Glomerular visceral epithelial cell (primary cell): ENCODE measurements around the gene FBXL13.
"Not testable (repeated sequence)": the region's sequence is repeated elsewhere in the genome, so short reads cannot be mapped to it uniquely, and the experiment has no call there.

ENCODE experiments used
- DNase-seq: peaks from one replicate; pipeline ENCODE4 v3.0.0-alpha.2; 2016; ENCODE audit errors: extremely low spot score

FBXL13 gene

GRCh38 chr7:102819151-102819550 lies 255.4 kb downstream of the FBXL13 start:
- no peak for DNase-seq

DNA sequence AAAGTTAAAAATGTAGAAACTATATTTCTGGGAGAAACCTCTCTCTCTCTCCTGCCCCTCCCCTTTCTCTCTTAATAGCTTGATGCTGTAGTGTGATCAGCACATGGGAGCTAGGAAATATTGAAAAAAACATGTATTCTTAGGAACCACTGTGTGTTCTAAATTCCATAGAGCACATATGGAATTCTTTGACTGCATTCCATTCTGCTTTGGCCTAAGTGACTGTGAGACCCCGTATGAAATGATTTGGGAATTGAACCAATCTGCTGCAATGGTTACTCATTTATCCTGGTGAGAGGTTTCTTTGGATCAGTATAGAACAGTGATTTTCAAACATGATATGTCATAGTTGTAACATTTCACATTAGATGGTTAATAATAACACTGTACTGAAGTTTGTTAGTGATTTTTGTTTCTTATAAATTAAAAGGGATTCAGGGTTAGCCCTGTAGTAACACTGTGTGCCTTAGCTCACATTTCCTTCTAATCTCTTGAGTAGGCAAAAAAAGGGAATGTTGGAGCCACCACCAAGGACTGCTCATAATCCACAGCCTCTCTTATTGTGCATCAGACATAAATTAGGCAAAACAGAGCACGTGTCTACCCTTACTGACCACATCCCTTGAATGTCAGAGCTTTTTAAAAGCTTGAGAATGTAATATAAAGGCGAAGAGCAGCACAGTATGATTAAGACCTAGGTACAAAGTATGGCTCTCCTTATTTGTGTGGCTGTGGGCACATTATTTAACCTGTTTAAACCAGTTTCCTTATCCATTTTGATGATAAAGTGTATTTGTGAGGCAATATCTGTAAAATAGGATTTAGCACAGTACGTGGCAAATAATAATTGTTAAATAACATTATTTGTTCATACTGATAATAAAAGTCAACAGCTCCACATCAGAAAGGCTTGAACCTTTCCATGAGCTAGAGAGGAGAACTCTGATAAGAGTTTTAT lies 256.7 kb downstream of the FBXL13 start:
- no peak for DNase-seq

GRCh38 chr7:102814025-102814471 lies 260.5 kb downstream of the FBXL13 start:
- no peak for DNase-seq

DNA sequence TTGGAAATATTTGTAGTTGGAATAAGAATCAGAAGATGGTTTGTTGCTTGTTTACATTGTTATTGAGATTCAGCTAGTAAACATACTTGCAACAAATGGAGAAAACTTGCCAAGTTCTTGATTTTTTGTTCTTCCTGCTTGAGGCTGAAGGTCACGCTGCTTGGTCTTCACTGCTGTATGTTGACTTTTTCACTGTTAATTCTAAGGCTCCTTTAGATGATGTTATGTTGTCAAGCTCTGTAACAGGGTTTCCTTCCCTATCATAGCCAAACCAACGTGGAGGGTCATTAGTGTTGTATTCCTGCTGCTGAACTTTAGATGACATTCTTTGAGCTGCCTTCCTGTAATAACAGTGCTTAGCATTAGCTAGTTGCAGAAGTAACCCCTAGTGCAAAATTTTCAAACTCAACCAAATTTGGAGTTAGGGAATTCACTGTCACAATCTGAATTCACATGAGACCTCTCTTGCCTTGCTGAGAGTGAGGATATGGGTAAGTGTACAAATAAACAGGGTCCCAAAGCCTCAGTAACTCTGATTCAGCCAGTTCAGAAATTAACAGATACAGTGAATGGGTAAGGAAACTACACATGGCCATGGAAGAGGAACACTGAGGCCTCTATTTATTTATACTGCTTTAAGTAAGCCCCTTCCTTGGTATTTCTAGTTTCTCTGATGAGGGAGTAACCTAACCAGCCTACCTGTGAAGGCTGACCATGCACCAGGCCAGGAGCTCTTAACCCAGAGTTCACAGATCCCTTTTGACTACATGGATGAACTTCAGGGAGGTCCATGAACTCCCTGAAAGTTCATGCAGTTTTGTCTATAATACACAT lies 261.2 kb downstream of the FBXL13 start:
- no peak for DNase-seq

DNA sequence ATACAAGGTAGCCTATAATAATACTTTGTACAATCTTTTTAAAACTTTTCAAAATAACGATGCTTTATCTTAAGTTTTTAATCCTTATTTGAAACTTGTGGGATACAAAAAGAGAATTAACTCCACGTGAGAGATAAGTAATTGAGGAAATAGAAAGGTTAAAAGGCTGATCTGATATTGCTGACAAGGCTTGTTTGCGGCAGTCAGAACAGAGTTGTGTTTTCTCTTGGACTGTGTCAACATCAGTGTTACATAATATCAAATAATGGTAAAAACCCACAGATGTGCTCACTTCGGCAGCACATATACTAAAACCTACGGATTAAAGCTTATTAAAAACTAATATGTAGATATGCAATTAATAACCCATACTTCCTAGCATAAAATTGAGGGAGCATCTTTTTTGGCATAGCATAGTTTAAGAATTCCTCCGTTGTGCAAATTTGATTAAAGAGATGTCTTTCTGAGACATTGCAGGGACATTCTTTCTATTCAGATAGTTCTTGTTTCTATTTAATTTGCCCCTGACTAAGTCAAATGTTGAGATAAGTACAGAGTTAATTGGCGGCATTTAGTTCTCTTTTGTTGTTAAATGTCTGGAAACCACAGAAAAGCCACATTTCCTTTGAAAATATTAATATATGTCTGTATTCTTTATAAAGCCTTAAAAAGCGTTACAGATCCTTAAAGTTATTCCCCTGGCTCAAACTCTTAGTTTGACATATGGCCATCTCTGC lies 262.5 kb downstream of the FBXL13 start:
- no peak for DNase-seq

DNA sequence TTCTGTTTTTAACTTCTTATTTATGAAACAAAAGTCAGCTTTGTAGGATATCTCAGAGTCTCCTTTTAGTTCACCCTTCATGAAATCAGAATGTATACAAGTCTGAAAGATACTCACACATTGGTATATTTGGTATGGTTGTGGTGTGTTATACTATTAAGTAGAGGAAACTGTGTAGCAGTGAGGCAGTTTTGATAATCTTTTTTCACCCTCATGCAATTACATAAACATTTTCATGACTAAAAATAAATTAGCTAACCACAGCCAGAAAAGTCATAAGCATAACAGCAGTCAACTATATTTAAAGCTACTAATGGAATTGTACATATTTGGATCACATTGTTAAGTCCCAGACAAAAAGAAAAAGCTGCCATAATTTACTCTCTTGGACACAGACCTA lies 263.7 kb downstream of the FBXL13 start:
- DNase-seq = no peak

DNA sequence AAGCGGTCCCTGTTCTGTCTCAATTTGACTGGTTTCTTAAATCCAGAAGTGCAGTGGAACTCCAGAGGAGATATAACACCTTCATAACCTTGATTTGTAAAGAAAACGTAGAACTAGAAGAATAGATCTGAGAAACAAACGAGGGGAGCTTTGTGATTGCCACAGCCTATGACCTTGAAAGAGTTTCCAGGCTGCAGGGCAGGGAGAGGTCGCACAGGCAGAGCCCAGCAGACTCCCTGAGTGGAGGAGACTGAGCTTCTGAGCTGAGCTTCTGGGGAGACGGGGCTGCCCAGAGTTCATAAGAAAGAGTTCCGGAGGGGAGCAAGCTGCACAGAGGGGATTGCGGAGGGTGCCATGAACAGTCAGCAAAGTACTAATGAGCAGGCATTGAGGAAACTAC lies 268.0 kb downstream of the FBXL13 start:
- no peak for DNase-seq

DNA sequence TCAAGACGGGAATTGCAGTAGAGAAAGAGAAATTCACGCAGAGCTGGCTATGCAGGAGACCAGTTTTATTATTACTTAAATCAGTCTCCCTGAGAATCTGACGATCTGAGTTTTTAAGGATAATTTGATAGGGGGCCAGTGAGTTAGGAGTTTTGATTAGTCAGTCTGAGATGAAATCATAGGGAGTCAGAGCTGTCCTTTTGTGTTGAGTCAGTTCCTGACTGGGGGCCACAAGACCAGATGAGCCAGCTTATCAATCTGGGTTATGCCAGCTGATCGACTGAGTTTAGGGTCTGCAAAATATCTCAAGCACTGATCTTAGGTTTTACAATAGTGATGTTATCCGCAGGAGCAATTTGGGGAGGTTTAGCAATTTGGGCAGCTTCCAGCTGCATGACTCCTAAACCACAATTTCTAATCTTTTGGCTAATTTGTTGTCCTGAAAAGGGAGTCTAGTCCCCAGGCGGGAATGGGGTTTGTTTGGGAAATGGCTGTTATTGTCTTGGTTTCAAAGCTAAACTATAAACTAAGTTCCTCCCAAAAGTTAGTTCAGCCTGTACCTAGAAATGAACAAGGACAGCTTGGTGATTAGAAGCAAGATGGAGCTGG lies 278.5 kb downstream of the FBXL13 start:
- DNase-seq = not testable (repeated sequence)

DNA sequence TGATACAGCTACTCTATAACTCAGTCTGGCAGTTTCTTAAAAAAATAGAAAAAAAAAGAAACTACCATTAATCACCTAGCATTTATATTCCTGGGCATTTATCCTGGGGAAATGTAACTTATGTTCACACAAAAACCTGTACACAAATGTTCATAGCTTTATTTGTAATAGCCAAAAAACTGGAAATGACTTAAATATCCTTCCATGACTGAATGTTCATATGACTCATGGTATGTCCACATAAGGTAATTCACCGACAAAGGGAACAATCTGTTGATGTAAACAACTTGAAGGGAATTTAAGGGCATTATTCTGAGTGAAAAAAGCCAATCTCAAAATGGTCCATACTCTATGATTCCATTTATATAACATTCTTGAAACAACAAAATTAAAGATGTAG lies 280.0 kb downstream of the FBXL13 start:
- DNase-seq = not testable (repeated sequence)

GRCh38 chr7:102791831-102792230 lies 282.8 kb downstream of the FBXL13 start:
- DNase-seq = not testable (repeated sequence)

- DNase-seq = not testable (repeated sequence)
Observed at GRCh38 chr7:102791367-102791766, 283.2 kb downstream of the FBXL13 start.

DNA sequence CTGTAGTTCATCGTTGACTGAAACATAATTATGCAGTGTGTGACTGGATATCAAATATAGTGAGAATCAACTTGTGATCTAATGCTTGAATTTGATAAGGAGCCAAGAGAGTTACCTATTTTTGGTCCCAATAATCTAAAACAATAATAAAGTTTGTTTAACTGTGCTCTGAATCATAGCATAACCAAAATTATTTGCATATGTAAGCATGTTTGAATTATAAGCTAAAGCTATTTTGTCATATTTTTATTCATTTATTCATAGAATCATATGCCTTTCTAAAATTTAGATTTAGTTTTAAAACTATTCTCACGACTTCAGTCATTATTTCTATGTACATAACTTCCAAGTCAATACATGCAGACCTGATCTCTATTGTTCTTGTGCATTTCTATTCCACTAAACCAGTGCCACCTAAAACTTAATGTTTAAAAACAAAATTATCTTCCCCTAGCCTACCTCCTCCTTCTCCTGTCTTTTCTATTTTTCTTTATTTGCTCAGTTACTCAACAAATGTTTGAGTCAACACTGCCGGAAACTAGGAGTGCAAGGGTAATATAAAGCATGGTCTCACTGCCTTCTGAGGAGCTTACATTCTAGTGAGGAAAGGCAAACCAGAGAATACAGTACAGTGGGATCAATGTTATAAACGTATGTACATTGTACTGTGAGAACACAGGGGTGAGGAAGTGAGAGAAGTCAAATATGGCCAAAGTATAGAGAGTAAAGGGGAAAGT lies 284.1 kb downstream of the FBXL13 start:
- not testable (repeated sequence) for DNase-seq

DNA sequence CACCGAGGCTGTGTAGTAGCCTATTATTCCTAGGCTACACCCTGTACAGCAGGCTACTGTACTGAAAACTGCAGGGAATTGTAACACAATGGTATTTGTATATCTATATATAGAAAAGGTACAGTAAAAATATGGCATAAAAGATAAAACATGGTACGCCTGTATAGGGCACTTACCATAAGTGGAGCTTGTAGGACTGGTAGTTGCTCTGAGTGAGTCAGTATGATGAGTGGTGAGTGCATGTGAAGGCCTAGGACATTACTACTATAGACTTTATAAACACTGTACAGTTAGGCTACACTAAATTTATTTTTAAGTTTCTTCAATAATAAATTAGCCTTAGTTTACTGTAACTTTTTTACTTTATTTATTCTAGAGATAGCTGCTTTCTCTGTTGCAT lies 285.8 kb downstream of the FBXL13 start:
- not testable (repeated sequence) for DNase-seq

- not testable (repeated sequence) for DNase-seq
Observed at GRCh38 chr7:102780926-102781325, 293.7 kb downstream of the FBXL13 start.

- not testable (repeated sequence) for DNase-seq
Observed at GRCh38 chr7:102778663-102779062, 295.9 kb downstream of the FBXL13 start.

DNA sequence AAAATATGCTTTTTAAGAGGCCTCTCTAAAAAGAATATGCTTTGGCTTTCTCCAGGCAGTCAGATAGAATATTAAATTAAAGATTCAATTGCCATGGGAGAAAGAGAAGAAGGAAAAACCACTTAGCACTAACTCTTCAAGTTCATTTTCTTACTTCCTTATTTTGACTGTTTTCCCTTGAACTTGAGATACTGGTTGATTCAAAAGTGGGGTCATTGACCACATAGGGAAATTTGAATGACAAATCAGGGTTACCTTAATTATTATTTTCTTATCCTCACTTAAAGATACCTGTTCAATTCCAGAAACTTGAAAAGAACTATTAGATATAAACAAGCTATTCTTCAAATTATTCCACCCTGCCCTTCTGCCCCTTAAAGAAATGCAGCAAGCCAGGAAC lies 298.4 kb downstream of the FBXL13 start:
- DNase-seq = not testable (repeated sequence)

- DNase-seq = not testable (repeated sequence)
Observed at GRCh38 chr7:102770467-102770866, 304.1 kb downstream of the FBXL13 start.

- DNase-seq = not testable (repeated sequence)
Observed at GRCh38 chr7:102769657-102770192, 304.9 kb downstream of the FBXL13 start.

GRCh38 chr7:102763295-102763905 lies 311.2 kb downstream of the FBXL13 start:
- DNase-seq = not testable (repeated sequence)
